Fibroblast of the aortic adventitia (primary cell): ENCODE results near the gene USP15. TPM values are rescaled to one million over a fixed set of nuclear protein-coding genes. Genes with fewer than 3 reads are reported as not detected.
"Not testable (repeated sequence)": the region's sequence is repeated elsewhere in the genome, so short reads cannot be mapped to it uniquely, and the experiment has no call there.

Experiments
- DNase-seq: peaks from one replicate; pipeline ENCODE4 v3.0.0-alpha.2; 2010; ENCODE audit warnings: low read depth
- H3K4me3 ChIP-seq: 2 replicates; pipeline ENCODE4 v1.5.1; 2011; ENCODE audit warnings: low read depth, mild to moderate bottlenecking, control low read depth, low read length, moderate library complexity
- CTCF ChIP-seq: IDR thresholded peaks from 2 replicates; pipeline ENCODE4 v1.5.1; 2011; ENCODE audit warnings: mild to moderate bottlenecking, low read length, control low read depth, inconsistent platforms; ENCODE audit not compliant: insufficient read depth
- total RNA-seq: library from RNA; depleted of rRNA; stranded (reverse); fragments of >200 nt; gene quantifications from 2 replicates; pipeline ENCODE4 v1.2.3, GENCODE V29; 2012; ENCODE audit warnings: low replicate concordance

Gene USP15
- total RNA-seq, 1 donor, result 65.7 TPM

DNA sequence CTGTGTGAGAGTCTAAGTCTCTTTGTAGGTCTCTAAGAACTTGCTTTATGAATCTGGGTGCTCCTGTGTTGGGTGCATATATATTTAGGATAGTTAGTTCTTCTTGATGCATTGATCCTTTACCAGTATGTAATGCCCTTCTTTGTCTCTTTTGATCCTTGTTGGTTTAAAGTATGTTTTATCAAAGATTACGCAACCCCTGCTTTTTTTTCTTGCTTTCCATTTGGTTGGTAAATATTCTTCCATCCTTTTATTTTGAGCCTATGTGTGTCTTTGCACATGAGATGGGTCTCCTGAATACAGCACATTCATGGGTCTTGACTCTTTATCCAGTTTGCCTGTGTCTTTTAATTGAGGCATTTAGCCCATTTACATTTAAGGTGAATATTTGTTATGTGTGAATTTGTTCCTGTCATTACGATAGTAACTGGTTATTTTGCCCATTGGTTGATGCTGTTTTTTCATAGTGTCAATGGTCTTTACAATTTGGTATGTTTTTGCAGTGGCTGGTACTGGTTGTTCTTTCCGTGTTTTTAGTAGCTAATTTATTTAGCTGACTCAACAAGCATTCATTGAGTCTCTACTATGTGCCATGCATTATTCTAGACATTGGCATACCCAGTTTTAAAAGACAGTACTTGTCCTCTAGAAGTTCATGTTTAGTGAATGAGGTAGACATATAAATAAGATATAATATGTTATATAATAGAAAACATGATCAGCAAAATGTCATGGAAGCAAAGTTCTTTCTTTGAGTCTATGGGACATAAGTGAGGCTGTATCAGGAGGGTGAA lies 108.4 kb downstream of the USP15 start:
- not testable (repeated sequence) for H3K4me3 ChIP-seq, DNase-seq

DNA sequence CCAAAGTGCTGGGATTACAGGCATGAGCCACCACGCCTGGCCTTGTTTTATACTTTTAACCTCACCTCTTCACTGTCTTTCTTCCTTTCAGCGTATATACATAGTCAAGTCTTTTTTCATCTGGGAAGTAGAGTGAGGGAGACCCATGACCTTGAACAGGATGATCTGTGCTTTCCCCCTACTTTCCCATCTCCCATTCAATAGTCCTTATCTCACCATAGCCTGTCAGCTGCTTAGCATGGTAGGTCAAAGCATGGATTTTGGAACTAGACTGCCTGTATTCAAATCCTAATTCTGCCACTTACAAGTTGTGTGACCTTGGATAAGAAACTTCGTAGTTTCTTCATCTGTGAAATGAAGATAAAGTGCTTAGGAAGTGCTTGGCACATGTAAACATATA lies 110.0 kb downstream of the USP15 start:
- TF ChIP-seq CTCF, result no peak
- no peak overlapping the region for H3K4me3 ChIP-seq
- no peak for DNase-seq

DNA sequence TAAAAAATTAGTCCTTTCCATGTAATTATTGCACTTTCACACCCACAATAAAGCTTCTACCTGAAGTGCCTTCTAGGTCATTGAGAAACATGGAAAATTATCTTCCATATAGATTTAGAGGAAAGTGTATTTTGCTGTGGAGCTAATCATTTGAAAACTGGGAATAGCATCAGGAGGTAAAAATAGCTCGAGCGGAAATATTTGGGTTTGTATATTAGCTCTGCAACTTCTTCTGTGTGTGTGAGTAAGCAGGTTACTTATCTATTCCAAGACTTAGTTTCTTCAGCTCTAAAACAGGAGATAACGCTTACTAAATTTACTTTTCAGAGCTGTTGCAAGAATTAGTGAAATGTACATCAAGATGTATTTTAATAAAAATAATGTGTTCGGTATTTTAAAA lies 111.5 kb downstream of the USP15 start:
- no peak overlapping the region for H3K4me3 ChIP-seq
- DNase-seq, result no peak
- TF ChIP-seq CTCF, result no peak

GRCh38 chr12:62372134-62372533 lies 111.9 kb downstream of the USP15 start:
- no peak for TF ChIP-seq CTCF
- no peak for DNase-seq

DNA sequence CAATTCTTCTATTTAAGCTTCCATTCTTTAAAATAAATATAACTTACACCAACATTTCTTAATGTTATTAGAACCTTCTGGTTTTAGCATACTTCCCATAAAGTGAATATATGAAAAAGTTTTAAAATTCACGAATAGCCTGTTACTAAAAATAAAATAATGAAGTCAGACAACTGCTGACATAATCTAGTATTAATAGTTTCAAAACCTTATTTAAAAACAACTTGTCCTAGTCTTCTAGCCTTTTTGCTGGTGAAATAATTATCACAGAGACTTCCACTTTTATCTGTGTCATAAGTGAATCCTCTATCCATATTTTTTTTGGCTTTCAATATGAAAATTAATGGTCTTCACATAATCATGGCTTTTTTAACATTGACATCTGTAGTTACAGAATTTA lies 112.6 kb downstream of the USP15 start:
- no peak for DNase-seq
- no peak overlapping the region for H3K4me3 ChIP-seq
- TF ChIP-seq CTCF, result no peak

More at GRCh38 chr12:62372134-62372533, 111.9 kb downstream of the USP15 start:
- H3K4me3 ChIP-seq, result no peak overlapping the region

DNA sequence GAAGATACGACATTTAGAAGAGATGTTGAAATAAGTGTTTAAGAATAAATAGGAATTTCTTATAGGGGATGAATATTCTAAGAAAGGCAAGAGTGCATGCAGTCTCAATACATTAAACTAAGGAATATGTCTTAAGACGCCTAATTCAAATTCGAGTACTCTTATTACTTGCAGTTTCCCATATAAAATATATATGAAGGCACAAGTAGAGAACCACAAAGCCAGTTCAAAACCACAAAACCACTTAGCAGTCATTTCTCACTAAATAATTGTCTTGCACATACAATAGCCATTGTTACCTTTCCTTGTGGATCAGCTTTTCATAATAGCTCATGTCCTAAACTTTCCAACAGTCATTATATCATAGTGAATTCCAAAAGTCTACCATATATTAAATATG lies 115.4 kb downstream of the USP15 start:
- DNase-seq, result no peak
- no peak overlapping the region for H3K4me3 ChIP-seq
- TF ChIP-seq CTCF, result no peak

DNA sequence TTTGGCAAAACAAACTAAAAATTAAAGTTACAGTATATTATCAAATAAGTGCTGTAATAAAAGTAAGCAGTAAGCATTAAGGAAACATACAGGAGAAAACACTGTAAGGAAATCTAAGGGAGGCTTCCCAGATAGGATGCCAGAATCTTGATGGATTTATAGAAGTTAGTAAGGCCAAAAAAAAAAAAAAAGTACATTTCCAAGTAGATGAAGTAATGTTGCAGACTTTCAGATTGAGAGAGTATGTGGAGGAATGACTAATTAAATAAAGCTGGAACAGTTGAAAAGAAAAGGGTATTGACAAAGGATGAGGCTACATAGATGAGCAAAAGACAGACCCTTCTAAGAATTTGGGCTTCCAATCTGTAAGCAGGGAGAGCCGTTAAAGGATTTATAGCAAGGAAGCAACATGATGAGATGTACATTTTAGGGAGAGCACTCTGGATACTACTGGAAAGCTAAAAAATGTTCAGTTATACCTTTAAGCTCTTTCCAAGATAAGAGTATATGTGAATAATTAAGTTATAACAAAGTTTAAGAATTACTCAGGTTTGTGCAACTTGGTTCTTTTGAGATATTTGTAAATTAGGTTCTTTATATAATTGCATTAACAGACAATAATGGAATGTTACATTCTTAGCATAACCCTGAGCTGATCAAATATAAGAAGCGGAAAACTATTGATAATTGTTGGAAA lies 119.0 kb downstream of the USP15 start:
- H3K4me3 ChIP-seq, result no peak overlapping the region
- TF ChIP-seq CTCF, result no peak
- DNase-seq, result peak; percentile 57
